Right hindlimb (tissue), 1 donor: ENCODE measurements around the gene SH3PXD2A.

Source experiments
- DNase-seq: peaks from one replicate; pipeline ENCODE4 v3.0.0-alpha.2; 2018

Gene SH3PXD2A

GRCh38 chr10:103806395-103807187 is 48.8 kb downstream of the SH3PXD2A start:
- no peak for DNase-seq

GRCh38 chr10:103805781-103806180 is 49.6 kb downstream of the SH3PXD2A start:
- DNase-seq = no peak

- DNase-seq = no peak
These were observed 50.5 kb downstream of the SH3PXD2A start for GRCh38 chr10:103804871-103805270.

- no peak for DNase-seq
These were observed 51.4 kb downstream of the SH3PXD2A start for GRCh38 chr10:103803941-103804340.

GRCh38 chr10:103802637-103803353 is 52.6 kb downstream of the SH3PXD2A start:
- no peak for DNase-seq

GRCh38 chr10:103802081-103802480 is 53.3 kb downstream of the SH3PXD2A start:
- no peak for DNase-seq

- no peak for DNase-seq
These were observed 54.4 kb downstream of the SH3PXD2A start for GRCh38 chr10:103800789-103801540.

GRCh38 chr10:103800089-103800488 is 55.3 kb downstream of the SH3PXD2A start:
- no peak for DNase-seq

GRCh38 chr10:103799341-103799740 is 56.0 kb downstream of the SH3PXD2A start:
- DNase-seq = no peak

GRCh38 chr10:103798511-103798910 is 56.9 kb downstream of the SH3PXD2A start:
- no peak for DNase-seq

- DNase-seq = no peak
These were observed 57.5 kb downstream of the SH3PXD2A start for GRCh38 chr10:103797857-103798256.

- DNase-seq = no peak
These were observed 59.6 kb downstream of the SH3PXD2A start for GRCh38 chr10:103795634-103796270.

- DNase-seq = no peak
These were observed 60.4 kb downstream of the SH3PXD2A start for GRCh38 chr10:103794996-103795395.

- no peak for DNase-seq
These were observed 61.2 kb downstream of the SH3PXD2A start for GRCh38 chr10:103793920-103794883.

GRCh38 chr10:103793429-103793828 is 61.9 kb downstream of the SH3PXD2A start:
- DNase-seq = no peak

- no peak for DNase-seq
These were observed 62.8 kb downstream of the SH3PXD2A start for GRCh38 chr10:103792547-103792946.

GRCh38 chr10:103791858-103792257 is 63.5 kb downstream of the SH3PXD2A start:
- DNase-seq = no peak

- no peak for DNase-seq
These were observed 64.1 kb downstream of the SH3PXD2A start for GRCh38 chr10:103791291-103791690.

- DNase-seq = no peak
These were observed 64.8 kb downstream of the SH3PXD2A start for GRCh38 chr10:103790580-103790979.

- no peak for DNase-seq
These were observed 65.6 kb downstream of the SH3PXD2A start for GRCh38 chr10:103789771-103790201.

GRCh38 chr10:103789161-103789560 is 66.2 kb downstream of the SH3PXD2A start:
- no peak for DNase-seq

GRCh38 chr10:103787331-103787730 is 68.0 kb downstream of the SH3PXD2A start:
- DNase-seq = no peak
